ENCODE measurements around the gene FGFR1OP2.

FGFR1OP2 gene

GRCh38 chr12:27005495-27005894, 67.2 kb downstream of the FGFR1OP2 start:
- DNase-seq = no peak

DNA sequence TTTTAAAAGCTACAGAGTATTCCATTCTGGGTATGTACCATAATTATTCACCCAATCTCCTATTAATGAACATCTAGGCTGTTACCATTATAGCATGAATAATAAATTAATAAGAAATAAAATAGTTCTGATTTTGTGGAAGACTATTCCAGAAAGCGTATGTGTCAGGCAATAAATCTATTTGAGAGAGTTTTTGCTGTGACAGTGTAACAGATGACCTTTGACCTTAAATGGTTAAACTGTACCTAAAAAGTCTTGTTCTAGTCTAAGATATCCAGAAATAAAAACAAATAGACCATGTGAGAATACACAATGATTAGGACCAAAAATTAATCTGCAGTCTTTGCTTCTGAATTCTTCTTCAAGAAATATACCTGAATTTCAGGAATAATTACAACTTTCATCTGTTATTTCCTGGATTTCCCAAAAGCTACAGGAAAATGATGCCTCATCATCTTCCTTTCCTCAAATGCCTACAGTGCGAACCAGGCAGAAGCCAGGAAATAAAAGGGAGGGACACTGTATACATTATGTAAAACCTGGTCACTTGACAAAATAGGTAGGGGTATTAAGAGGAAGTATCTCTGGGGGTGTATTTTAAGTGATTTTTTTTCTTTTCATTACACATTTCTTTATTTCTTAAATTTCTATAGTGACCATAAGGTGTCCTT, 68.7 kb downstream of the FGFR1OP2 start:
- no peak for DNase-seq

GRCh38 chr12:27008081-27008480, 69.8 kb downstream of the FGFR1OP2 start:
- DNase-seq = no peak

DNA sequence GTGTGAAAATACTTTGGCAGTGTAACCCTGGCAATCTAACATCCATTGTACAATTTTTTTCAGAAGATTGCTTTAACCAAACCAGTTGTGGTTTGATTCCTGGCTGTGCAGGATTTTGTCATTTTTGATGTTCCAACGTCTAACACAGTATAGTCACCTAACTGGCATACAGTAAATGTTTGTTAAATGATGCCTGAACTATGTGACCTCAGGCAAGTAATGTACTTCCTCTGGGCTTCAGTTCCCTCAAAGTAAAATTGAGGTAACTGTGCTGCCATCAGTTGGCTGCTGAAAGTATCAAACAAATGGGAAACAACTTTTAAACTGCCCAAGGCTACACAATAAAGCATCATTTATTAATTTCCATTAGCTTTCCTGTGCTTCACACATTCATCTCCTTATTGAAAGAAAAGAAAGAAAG, 71.6 kb downstream of the FGFR1OP2 start:
- no peak for DNase-seq

DNA sequence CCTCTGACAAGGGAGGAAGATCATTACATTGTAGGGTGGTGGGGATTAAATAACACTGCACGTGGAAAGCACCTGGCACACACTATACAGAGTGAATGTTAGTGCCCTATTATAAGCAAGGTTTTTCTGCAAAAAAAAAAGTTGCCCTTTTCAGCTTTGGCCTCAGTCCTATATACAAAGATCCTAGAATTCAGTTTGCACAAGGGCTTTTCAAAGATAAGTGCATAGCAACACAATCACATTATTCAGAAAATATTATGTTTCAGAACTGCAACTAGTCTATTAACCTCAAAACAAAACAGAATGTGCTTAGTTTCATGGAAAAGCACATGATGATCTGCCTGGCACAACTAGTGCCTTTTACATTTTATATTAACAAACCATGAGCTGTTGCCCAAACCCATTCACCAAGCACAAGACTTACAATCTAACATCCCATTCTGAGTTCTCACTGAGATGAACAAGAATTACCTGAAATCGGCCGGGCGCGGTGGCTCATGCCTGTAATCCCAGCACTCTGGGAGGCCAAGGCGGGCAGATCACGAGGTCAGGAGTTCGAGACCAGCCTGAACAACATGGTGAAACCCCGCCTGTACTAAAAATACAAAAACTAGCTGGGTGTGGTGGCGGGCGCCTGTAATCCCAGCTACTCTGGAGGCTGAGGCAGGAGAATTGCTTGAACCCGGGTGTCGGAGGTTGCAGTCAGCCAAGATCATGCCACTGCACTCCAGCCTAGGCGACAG, 74.1 kb downstream of the FGFR1OP2 start:
- no peak for DNase-seq

DNA sequence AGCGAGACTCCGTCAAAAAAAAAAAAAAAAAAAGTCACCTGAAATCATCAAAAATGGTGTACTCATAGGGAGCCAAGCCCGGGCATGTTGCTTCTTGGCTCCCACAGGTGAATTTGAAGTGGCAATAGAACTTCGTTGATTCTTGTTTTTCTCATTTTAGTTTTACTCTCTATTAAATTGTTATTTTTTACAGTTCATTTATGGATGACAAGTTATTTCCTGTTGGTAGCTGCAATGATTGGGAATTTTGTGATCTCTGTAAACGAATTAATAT, 74.6 kb downstream of the FGFR1OP2 start:
- no peak for DNase-seq

DNA sequence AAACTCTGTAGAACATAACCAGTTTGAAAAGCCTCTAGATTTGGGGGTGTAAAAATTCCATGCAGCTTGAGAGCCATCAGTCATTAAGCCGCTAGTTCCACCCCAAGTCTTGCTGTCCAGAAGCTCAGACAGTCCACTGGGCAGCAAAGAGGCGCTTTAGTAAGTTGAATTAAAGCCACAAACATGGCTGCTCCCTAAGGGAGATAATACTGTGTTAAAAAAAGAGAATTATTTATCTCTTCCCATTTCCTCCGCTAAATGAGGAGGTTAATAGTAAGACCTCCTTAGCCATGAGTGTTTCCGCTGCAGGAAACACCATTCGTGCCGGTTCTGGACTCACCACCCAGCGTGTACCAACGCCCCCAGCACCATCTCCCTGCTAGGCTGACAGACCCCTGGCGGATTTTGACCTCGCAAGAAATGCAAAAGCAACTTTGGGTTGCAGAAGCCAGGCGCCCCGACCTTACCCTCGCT, 75.4 kb downstream of the FGFR1OP2 start:
- no peak for DNase-seq

DNA sequence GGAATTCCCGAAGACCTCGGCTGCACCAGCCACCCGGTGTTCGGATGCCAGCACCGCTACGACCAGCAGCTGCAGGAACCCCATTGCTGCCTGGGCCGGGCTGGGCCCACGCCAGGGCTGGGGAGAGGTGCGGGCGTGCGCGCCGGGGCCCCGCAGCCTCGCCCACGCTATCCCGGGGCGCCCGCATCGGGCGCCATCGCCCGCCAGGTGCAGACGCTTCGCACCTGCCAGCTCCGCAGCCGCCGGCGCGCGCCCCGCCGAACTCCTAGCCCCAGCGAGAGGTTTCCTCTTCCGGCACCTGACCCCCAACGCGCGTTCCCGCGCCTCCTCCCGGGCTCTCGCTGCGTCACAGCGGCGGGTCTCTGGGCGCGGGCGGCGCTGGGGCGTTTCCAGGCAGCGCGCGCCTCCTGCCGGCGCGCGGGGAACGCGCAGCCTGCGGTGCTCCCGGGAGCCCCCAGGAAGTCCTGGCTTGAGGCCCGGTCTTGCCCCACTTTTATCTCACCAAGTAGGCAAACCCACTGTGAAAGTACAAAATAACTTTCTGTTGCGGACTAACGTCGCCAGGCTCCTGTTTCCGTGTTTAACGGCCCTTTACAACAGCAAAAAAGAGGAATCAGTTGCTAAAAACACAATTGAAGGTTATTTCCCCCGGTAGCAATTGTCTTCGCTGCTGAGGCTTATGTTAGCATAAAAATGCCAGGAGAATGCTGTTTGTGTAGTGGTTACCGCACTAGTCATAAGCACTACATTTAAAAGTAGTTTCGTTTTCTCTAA, 76.0 kb downstream of the FGFR1OP2 start, which contains the start of gene TM7SF3:
Gene TM7SF3 (minus strand): TSS at position 300 of the 774 bp plus-strand sequence. CDS start 216 bp downstream, at position 84.
- peak; percentile 88 for DNase-seq

GRCh38 chr12:27014859-27015729, 76.8 kb downstream of the FGFR1OP2 start:
- DNase-seq = no peak

GRCh38 chr12:27015730-27016076, 77.4 kb downstream of the FGFR1OP2 start:
- DNase-seq = no peak

Measured in SIG-M5 (cell line).